ENCODE measurements around the gene DRC3.
A peak's percentile ranks its signal among the peaks of the same experiment; 100 is the strongest.

The DRC3 gene

DNA sequence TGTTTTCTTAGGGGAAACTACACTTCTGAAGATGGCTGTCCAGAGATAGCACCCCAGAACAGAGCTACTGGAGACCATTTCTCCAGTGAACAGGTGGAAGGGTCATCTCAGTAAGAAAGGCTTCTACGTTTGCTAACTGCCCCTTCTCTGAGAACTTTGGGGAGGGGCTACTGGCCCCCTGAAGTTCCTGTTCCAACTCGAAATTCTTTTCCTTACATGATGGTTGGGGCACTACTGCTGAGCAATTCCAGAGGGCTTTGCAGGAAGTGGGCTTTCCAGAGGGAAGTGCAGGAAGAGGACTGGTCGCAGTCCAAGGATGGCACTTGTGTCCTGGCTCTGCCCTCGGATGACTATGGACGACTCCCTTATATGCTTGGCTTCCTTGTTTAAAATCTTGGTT is 31.6 kb upstream of the DRC3 start:
- DNase-seq (ENCODE audit: low spot score): no peak
- H3K4me3 ChIP-seq: no peak overlapping the region
- H3K27ac ChIP-seq: peak overlapping the region; percentile 8 to 73
- TF ChIP-seq, protein P1, sequence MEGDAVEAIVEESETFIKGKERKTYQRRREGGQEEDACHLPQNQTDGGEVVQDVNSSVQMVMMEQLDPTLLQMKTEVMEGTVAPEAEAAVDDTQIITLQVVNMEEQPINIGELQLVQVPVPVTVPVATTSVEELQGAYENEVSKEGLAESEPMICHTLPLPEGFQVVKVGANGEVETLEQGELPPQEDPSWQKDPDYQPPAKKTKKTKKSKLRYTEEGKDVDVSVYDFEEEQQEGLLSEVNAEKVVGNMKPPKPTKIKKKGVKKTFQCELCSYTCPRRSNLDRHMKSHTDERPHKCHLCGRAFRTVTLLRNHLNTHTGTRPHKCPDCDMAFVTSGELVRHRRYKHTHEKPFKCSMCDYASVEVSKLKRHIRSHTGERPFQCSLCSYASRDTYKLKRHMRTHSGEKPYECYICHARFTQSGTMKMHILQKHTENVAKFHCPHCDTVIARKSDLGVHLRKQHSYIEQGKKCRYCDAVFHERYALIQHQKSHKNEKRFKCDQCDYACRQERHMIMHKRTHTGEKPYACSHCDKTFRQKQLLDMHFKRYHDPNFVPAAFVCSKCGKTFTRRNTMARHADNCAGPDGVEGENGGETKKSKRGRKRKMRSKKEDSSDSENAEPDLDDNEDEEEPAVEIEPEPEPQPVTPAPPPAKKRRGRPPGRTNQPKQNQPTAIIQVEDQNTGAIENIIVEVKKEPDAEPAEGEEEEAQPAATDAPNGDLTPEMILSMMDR (IDR thresholded peaks at IDR 0.05): no peak

DNA sequence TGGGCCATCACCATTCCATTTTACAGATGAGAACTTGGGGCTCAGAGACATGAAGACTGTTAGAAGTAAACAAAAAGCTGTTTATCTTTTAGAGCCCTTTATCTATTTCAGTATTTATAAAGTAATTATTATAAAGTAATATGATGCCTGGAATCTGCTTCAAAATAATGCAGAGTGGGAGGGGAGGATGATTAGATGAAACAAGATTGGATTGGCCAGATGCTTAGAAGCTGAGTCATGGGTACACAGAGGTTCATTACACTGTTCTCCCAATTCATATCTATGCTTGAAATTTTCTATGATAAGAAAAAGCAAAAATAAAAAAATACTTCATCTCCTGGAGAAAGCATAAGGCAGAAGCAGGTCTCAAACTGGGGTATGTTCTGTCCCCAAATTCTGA is 29.8 kb upstream of the DRC3 start:
- no peak for DNase-seq (ENCODE audit: low spot score)
- Histone ChIP-seq H3K4me3 (peak overlapping the region; percentile 33), H3K27ac (peak overlapping the region; percentile 15 to 78)
- TF ChIP-seq, protein P1 (IDR thresholded peaks at IDR 0.05): no peak

- Histone ChIP-seq H3K4me3 (peak overlapping the region; percentile 33), H3K27ac (peak overlapping the region in 1 of 2 donors; percentile 78)
- no peak for DNase-seq (ENCODE audit: low spot score)
- TF ChIP-seq, protein P1 (IDR thresholded peaks at IDR 0.05): no peak
These were observed 29.2 kb upstream of the DRC3 start for GRCh38 chr17:17943281-17943984.

- Histone ChIP-seq H3K4me3 (no peak overlapping the region), H3K27ac (peak overlapping the region in 1 of 2 donors; percentile 78)
- DNase-seq (ENCODE audit: low spot score): no peak
- TF ChIP-seq, protein P1 (IDR thresholded peaks at IDR 0.05): no peak
These were observed 28.4 kb upstream of the DRC3 start for GRCh38 chr17:17944242-17944641.

DNA sequence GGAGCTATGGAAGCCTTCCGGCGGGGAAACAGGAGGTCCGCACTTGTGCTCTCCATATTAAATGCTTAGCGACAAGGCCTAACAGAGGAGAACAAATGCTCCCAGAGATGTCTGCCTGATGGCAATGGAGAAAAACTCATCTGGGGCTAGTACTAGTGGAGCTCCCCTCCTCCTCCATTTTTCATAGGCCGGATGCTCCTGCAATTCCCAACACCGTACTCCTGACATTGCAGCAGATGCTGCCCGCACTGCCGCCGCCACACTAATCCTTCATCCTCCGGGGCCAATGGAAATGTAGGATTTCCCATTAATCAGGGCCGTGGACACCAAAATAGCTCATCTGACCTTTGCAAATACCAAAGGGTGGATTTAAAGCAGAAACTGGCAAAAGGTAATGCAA is 27.9 kb upstream of the DRC3 start:
- Histone ChIP-seq H3K4me3 (no peak overlapping the region), H3K27ac (peak overlapping the region in 1 of 2 donors; percentile 3)
- TF ChIP-seq, protein P1 (IDR thresholded peaks at IDR 0.05): no peak
- DNase-seq (ENCODE audit: low spot score): no peak

DNA sequence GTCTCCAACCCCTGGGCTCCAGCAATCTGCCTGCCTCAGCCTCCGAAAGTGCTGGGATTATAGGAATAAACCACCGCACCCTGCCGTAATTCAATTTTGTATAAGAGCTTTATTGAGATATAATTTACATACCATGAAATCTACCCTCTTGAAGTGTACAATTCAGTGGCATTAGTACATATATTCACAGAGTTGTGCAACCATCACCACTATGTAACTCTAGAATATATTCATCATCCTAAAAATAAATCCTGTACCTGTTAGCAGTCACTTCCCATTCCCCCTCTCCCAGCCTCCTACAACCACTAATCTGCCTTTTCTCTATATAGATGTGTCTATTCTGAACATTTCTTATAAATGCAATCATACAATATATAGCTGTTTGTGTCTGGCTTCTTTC is 26.6 kb upstream of the DRC3 start:
- H3K27ac ChIP-seq: no peak overlapping the region

GRCh38 chr17:17947309-17947708 is 25.4 kb upstream of the DRC3 start:
- no peak overlapping the region for H3K4me3 ChIP-seq
- no peak overlapping the region for H3K27ac ChIP-seq
- DNase-seq (ENCODE audit: low spot score): no peak
- TF ChIP-seq, protein P1 (IDR thresholded peaks at IDR 0.05): no peak

More for the DNA sequence above, 26.6 kb upstream of the DRC3 start:
- no peak for DNase-seq (ENCODE audit: low spot score)
- TF ChIP-seq, protein P1 (IDR thresholded peaks at IDR 0.05): no peak
- H3K4me3 ChIP-seq: no peak overlapping the region

All from coronary artery (tissue), 2 donors.